CD4-positive, alpha-beta T cell treated with Interleukin-17A for 1 hour (primary cell): Measurements from ENCODE around the gene SGK2.

Experiments
- DNase-seq: peaks from one replicate; pipeline ENCODE4 v3.0.0-alpha.2; 2020

Gene SGK2

GRCh38 chr20:43558412-43559146 is at the start of gene SGK2:
Gene SGK2 (plus strand): TSS chr20:43559027. CDS start chr20:43566496, 7,469 bp downstream.
- no peak for DNase-seq

GRCh38 chr20:43511879-43512278 is 46.9 kb upstream of the SGK2 start:
- DNase-seq, result no peak

- DNase-seq, result no peak
Measured at GRCh38 chr20:43513372-43513930, 45.4 kb upstream of the SGK2 start.

- peak; percentile 97 for DNase-seq
Measured at GRCh38 chr20:43513931-43514647, 44.7 kb upstream of the SGK2 start.

GRCh38 chr20:43514648-43514999 is 44.2 kb upstream of the SGK2 start:
- DNase-seq, result no peak

DNA sequence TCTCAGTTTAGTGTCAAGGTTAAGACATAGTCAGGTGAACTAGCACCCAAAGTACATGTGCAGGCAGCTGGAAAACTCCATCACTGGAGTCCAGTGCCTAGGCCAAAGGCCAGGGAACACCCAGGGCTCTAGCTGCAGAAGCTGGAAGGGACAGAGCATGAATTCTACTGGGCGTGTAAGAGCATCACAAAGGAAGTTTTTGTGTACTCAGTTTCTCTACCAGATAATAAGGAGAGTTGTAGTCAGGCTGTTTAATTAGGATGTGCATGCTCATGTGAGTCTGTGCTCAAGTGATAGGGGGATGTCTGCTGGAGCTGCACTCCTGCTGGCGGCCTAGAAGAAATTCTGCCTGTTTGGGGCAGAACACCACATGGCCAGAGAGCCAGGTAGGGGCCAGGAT is 43.2 kb upstream of the SGK2 start:
- no peak for DNase-seq

- DNase-seq, result no peak
Measured at GRCh38 chr20:43516251-43516824, 42.5 kb upstream of the SGK2 start.

DNA sequence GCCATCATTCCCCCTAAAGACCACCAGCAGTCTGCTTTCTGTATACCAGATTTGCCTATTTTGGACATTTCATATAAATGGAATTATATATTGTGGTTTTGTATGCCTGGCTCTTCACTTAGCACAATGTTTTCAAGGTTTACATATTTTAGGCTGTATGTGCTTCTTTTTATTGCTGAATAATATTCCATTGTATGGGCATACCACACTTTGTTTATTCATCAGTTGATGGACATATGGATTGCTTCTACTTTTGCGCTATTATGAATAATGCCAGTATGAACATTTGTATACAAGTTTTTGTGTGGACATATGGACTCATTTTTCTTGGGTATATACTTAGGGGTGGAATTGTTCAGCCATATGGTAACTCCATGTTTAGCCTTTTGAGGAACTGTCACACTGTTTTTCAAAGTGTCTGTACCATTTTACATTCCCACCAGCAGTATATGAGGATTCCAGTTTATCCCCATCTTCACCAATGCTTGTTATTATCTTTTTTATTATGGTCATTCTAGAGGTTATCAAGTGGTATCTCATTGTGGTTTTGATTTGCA is 38.7 kb upstream of the SGK2 start:
- DNase-seq, result no peak

GRCh38 chr20:43525021-43525420 is 33.8 kb upstream of the SGK2 start:
- DNase-seq, result no peak

GRCh38 chr20:43528258-43528875 is 30.5 kb upstream of the SGK2 start:
- no peak for DNase-seq

GRCh38 chr20:43529051-43529450 is 29.8 kb upstream of the SGK2 start:
- no peak for DNase-seq

DNA sequence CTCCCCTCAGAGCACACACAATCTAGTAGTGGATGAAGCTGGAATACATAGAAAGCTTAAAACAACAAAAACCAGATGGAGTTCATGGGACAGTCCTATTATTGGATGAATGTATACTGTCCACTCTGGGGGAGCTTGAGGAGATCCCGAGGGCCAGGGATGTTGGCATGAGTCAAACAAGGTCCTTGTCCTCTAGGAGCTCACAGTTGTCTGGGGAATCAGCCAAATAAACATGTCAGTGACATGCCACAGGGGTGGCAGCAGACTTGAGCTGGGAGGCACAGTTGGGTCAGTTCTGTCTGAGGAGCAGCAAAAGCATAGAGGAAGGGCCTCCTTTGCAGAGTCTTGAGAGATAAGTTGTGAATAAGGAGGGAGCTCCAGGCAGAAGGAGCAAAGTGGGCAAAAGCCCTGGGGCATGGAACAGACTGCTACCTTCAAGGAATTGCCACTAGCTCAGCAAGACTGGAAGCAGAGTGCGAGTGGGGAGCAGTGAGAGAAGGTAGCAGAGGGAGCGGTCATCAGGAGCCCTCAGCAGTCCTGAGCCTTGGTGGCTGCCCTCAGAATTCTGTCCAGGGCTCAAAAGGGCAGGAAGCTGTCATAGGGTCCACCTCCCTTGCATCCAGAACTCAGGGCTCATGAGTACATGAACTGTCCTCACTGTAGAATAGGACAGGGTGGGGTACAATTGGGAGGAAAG is 29.2 kb upstream of the SGK2 start:
- no peak for DNase-seq

GRCh38 chr20:43530321-43531090 is 28.3 kb upstream of the SGK2 start:
- no peak for DNase-seq

DNA sequence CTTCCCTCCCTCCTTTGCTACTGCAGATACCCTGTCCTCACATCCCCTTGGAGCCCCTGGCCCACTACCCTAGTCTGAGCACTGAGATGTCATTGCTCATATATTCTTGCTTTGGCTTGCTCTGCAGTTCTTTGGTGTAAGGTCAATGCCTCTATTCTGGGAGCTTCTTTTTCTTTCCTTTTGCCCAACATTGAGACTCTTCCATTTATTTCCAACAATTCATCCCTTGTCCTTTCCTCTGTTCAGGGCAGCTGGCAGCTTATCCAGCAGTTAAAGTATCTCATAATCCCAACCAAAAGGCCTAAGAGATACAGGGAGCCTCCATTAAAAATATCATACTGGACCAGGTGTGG is 27.8 kb upstream of the SGK2 start:
- no peak for DNase-seq

GRCh38 chr20:43532416-43533055 is 26.3 kb upstream of the SGK2 start:
- no peak for DNase-seq

GRCh38 chr20:43533060-43533459 is 25.8 kb upstream of the SGK2 start:
- no peak for DNase-seq

DNA sequence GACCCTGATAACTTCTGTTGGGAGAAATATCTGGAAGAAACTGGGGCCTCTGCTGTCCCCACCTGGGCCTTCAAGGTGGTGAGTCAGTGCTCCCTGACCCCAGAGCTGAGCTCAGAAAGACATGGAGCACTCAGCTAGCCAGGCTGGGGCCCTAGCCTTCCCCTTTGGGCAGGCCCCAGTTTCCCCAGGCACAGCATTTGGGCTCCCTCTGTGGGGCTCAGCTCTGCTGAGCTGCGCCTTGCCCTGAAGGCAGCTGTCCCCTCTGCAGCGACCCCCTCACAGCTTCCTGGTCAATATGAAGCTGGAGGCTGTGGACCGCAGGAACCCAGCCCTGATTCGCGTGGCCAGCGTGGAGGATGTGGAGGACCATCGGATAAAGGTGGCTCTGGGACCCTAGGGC is 24.8 kb upstream of the SGK2 start:
- no peak for DNase-seq

- no peak for DNase-seq
Measured at GRCh38 chr20:43534791-43535350, 24.0 kb upstream of the SGK2 start.

DNA sequence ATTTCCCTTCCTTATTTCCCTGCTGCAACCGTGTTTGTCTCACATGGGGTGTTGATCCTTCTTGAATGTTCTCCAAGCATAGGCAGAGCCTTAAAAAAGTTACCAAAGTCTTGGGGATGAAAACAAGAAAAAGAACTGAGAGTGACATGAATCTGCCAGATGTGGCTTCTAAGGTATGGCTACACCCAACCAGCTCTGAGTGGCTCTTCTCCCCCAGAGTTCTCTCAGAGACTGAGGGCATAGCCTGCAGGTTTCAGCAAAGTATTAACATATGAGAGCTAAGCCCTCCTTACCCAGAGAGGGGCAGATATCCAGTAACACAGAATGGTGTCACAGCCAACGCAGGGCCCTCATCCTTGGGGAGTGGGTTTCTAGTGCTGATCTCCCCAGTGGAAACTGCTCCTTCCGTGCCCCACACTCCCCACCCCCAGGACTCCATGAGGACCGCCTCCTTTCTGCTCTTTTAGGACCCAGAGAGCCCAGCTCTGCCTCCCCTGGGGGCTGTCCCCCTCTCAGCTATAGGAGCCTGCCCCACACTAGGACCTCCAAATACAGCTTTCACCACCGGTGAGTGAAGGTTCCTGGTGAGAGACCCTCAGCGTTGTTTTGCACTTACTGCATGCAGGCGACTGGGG is 23.3 kb upstream of the SGK2 start:
- no peak for DNase-seq

DNA sequence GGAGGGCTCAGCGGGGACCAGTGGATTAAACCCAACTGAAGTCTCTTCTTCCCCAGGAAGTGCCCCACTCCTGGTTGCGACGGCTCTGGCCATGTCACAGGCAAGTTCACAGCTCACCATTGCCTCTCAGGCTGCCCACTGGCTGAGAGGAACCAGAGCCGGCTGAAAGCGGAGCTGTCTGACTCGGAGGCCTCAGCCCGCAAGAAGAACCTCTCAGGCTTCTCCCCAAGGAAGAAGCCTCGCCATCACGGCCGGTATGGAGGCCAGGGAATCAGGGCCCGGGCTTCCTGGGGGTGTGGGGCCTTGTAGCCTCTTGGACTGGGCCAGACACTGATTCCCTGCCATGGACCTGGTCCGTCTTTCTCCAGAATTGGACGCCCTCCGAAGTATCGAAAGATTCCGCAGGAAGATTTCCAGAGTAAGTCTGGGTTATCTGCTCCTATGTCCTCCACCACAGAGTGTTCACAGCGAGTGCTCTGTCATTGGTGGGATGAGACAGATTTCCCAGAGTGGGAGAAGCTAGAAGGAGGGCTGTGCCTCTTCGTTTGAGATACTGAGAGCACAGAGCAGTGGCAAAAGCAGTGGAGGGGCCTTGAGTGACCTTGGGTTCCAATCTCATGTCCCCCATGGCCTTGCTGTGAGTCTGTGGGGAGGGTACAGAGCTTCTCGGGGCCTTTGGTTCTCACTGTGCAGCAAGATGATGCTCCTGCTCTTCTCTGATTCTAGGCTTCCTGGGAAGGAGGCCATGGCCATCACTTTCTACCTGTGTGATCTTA is 22.6 kb upstream of the SGK2 start:
- DNase-seq, result no peak
